Activated CD4-positive, alpha-beta T cell treated with anti-CD3 and anti-CD28 coated beads for 36 hours (primary cell): ENCODE data around the gene CAPN10. TPM values are rescaled to one million over a fixed set of nuclear protein-coding genes. Genes with fewer than 3 reads are reported as not detected.

Experiments
- ATAC-seq: fragments of 200-7000 bp; cut with Tn5 transposase; one replicate; pipeline ENCODE4 v1.10.0; 2021; ENCODE audit warnings: mild to moderate bottlenecking, moderate library complexity
- CTCF ChIA-PET: fragments of 350-600 bp; sonication (Branson Sonifier 250); formaldehyde crosslinking; loops from one replicate; lab custom pipeline; 2021; ENCODE audit warnings: antibody characterized with exemption; lab: Charles Lee
- POLR2A ChIA-PET: fragments of 350-600 bp; sonication (Branson Sonifier 250); formaldehyde crosslinking; loops from one replicate; lab custom pipeline; 2021; ENCODE audit warnings: antibody characterized with exemption, inconsistent platforms; lab: Charles Lee
- DNase-seq: peaks from one replicate; pipeline ENCODE4 v3.0.0-alpha.2; 2020
- H3K27ac Mint-ChIP-seq: one replicate; pipeline ENCODE4 v1.8.0; 2021; ENCODE audit warnings: mixed read lengths
- H3K27me3 Mint-ChIP-seq: one replicate; pipeline ENCODE4 v1.8.0; 2021; ENCODE audit warnings: mixed read lengths
- H3K36me3 Mint-ChIP-seq: one replicate; pipeline ENCODE4 v1.8.0; 2021; ENCODE audit warnings: low read depth, mixed read lengths
- H3K4me1 Mint-ChIP-seq: one replicate; pipeline ENCODE4 v1.8.0; 2021; ENCODE audit warnings: mixed read lengths
- H3K4me3 Mint-ChIP-seq: one replicate; pipeline ENCODE4 v1.8.0; 2021; ENCODE audit warnings: mild to moderate bottlenecking, moderate library complexity, mixed read lengths
- H3K9me3 Mint-ChIP-seq: one replicate; pipeline ENCODE4 v1.8.0; 2021; ENCODE audit warnings: low read depth, mixed read lengths
- intact Hi-C, 2 experiments: fragments of 100-400 bp; cut with DNase I in 1 of 2; cut with micrococcal nuclease in 1 of 2; formaldehyde crosslinking; loops; one replicate each; pipeline versions ENCODE4 v1.14.2 to v1.15.1; 2022 to 2024; cut with DNase I, micrococcal nuclease
- total RNA-seq, 2 experiments: library from RNA; stranded (reverse); gene quantifications; one replicate each; pipeline ENCODE4 v1.2.3, GENCODE V29; 2021

The CAPN10 gene
- total RNA-seq, 2 experiments from 2014 or later = 22.1 to 30.2 TPM

DNA sequence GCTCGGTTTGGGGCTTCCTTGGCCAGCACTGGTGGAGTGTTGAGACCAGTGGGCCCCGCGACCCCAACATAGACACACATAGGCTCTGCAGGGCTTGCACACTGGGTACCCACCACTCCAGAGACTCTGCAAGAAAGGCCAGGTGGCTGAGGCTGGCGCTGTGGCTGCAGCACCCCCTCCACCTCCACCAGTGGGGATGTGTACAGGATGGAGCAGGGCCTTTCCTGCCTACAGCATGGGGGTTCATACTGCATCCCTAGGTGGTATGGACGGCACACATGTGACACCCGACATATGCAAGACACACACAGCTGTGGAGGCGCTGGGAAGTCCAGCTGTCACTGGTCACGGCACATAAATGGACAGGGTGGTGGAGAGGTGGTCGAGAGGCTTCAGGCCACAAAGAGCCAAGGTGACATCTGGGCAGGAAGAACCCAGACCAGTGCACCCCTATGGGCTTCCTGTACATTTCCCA, 17.0 kb upstream of the CAPN10 start:
- CTCF ChIA-PET = interaction anchor here (1.0 to 1.6 kb wide), 4 partner anchors 10 to 55 kb away, joined by 3 to 7 read pairs (median 6); partner anchors contain the start of gene CAPN10

DNA sequence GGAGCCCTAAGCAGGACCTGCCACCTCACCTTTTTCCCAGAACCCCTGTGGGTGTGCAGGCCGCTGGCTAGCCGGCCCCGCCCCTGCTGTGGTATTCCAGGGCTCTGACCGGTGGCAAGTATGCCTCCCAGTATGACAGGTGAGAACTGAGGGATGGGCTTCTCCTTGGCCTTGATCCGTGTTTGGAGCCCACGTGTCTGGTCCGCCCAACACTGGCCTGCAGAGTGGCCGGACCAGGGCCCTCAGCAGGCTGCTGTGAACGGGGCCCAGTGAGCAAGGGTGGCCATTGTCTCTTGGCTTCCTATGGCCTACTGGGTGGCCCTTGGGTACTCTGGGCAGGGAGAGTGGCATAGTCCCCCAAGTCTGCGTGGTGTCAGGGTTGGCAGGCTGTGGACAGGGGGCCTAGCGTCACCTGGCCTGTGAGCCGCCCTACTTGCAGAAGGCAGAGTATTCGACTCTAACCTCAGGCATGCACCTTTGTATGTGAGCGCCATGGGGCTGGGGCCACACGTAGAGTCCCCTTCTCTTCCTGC, 16.5 kb upstream of the CAPN10 start:
- DNase-seq (no peak), ATAC-seq (no peak)
- intact Hi-C loops = loop anchor here (5.0 to 10.0 kb wide), 8 partner anchors 52 to 1315 kb away; partner anchors contain the start of genes D2HGDH (in 1 of the 2), DTYMK (in 1 of the 2), FARP2 (in 1 of the 2) and MTERF4 (in 1 of the 2)
- Mint-ChIP-seq H3K4me1 (peaks cover 29% of the 10 kb centered on the region), H3K27me3 (no peaks in the 10 kb centered on the region), H3K4me3 (peak overlapping the region; percentile 87), H3K36me3 (peaks cover 3% of the 10 kb centered on the region), H3K9me3 (no peaks in the 10 kb centered on the region), H3K27ac (no peak overlapping the region)
- CTCF ChIA-PET = no interaction called here
- POLR2A ChIA-PET = no interaction called here

More for the DNA sequence above, 17.0 kb upstream of the CAPN10 start:
- ATAC-seq (no peak), DNase-seq (no peak)
- peaks cover 8% of the 10 kb centered on the region for H3K36me3 Mint-ChIP-seq
- peak overlapping the region; percentile 29 for H3K27ac Mint-ChIP-seq
- POLR2A ChIA-PET = interaction anchor here (0.7 to 1.4 kb wide), 2 partner anchors 17 to 48 kb away, joined by 3 to 8 read pairs; partner anchors contain the start of gene CAPN10
- no peaks in the 10 kb centered on the region for H3K9me3 Mint-ChIP-seq
- H3K4me3 Mint-ChIP-seq = peak overlapping the region; percentile 87
- H3K27me3 Mint-ChIP-seq = no peaks in the 10 kb centered on the region
- intact Hi-C loops = loop anchor here (5.0 to 10.0 kb wide), 8 partner anchors 53 to 1315 kb away; partner anchors contain the start of genes D2HGDH (in 1 of the 2), DTYMK (in 1 of the 2), FARP2 (in 1 of the 2) and MTERF4 (in 1 of the 2)
- peaks cover 34% of the 10 kb centered on the region for H3K4me1 Mint-ChIP-seq

- ChIA-PET POLR2A (no interaction called here), CTCF (no interaction called here)
- no peaks in the 10 kb centered on the region for H3K27me3 Mint-ChIP-seq
- ATAC-seq = no peak
- H3K27ac Mint-ChIP-seq = peak overlapping the region; percentile 6
- intact Hi-C loops = no loop called here
- H3K4me3 Mint-ChIP-seq = no peak overlapping the region
- H3K4me1 Mint-ChIP-seq = peaks cover 25% of the 10 kb centered on the region
- H3K36me3 Mint-ChIP-seq = peaks cover 2% of the 10 kb centered on the region
- DNase-seq = peak; percentile 4
- H3K9me3 Mint-ChIP-seq = no peaks in the 10 kb centered on the region
Measured at GRCh38 chr2:240570531-240571313, 15.8 kb upstream of the CAPN10 start.

DNA sequence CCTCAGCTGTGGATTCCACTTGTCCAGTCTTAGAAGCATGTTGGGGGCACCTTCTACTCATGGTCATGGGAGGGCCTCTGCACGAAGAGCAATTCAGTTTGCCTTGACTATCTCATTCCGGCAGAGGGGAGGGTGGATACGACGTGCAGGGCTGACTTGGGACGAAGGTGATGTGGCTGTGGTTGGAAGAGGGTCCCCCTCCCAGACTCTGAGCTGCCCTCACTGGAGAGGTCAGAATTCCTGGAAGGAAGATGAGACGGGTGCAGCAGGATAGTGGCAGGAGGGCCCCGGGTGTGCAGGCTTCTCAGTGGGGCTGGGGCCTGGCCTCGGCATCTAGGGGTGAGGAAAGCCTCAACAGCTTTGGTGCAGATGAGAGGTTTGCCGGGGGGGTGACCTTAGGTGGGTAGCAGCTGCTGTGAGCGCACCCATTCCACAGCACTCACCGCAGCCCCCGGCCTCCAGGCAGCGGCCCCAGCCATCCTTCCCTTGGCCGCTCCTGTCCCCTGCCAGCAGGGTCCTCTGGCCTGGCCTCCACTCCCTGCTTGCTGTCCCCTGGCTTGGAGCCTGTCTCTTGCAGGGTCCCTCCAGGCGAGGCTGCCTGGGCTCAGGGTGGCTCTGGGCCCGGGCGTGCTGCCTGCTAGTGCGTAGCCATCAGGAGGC, 15.1 kb upstream of the CAPN10 start:
- no peaks in the 10 kb centered on the region for H3K9me3 Mint-ChIP-seq
- H3K4me3 Mint-ChIP-seq = no peak overlapping the region
- peaks cover 2% of the 10 kb centered on the region for H3K36me3 Mint-ChIP-seq
- H3K4me1 Mint-ChIP-seq = peaks cover 25% of the 10 kb centered on the region
- H3K27ac Mint-ChIP-seq = no peak overlapping the region
- intact Hi-C loops = no loop called here
- POLR2A ChIA-PET = no interaction called here
- no peaks in the 10 kb centered on the region for H3K27me3 Mint-ChIP-seq
- DNase-seq (peak; percentile 4), ATAC-seq (no peak)
- CTCF ChIA-PET = no interaction called here

DNA sequence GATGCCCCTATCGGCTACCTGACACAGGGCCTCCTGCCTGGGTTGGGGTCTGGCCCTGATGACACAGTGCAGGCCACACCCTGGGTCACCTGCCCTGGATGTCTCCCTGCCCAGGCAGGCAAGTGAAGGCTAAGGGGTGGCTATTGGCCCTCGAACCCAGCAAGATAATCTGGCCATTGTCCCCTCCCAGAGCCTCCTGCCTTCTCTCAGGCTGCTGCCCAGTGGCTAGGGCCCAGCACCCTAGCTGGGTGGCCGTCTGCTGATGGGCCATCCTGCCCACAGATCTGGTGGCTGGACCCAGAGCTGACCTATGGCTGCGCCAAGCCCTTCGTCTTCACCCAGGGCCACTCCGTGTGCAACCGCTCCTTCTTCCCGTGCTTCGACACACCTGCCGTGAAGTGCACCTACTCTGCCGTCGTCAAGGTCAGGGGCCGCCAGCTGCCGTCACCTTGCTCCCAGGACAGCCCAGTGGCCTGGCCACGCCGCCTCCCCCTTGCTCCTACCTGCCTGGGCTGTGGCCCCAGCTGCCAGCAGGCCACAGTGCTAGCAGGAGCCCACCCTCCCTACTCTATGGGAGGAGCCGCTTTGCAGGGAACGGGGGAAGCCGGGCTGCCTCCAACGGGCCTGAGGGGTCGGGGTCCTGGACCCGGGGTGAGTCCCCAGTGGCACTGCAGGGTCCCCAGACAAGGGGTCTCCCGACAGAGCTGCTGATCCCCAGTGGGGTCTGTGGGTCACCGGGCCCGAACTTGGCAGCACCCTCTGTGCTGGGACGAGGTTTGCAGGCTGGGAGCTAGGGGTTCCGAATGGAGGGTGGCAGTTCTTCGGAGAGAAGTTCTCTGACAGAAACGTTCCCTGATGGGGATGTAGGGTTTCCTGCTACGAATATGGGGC, 14.1 kb upstream of the CAPN10 start:
- no peaks in the 10 kb centered on the region for H3K27me3 Mint-ChIP-seq
- POLR2A ChIA-PET = no interaction called here
- peaks cover 23% of the 10 kb centered on the region for H3K4me1 Mint-ChIP-seq
- no peak overlapping the region for H3K27ac Mint-ChIP-seq
- DNase-seq (peak; percentile 1), ATAC-seq (no peak)
- H3K4me3 Mint-ChIP-seq = no peak overlapping the region
- intact Hi-C loops = no loop called here
- CTCF ChIA-PET = no interaction called here
- peaks cover 3% of the 10 kb centered on the region for H3K36me3 Mint-ChIP-seq
- no peaks in the 10 kb centered on the region for H3K9me3 Mint-ChIP-seq

GRCh38 chr2:240573071-240573515, 13.4 kb upstream of the CAPN10 start:
- CTCF ChIA-PET = no interaction called here
- H3K27ac Mint-ChIP-seq = no peak overlapping the region
- POLR2A ChIA-PET = interaction anchor here (0.8 kb wide), 1 partner anchor 13 kb away, joined by 5 read pairs; the partner anchor contains the start of gene CAPN10
- no peaks in the 10 kb centered on the region for H3K27me3 Mint-ChIP-seq
- DNase-seq (no peak), ATAC-seq (no peak)
- intact Hi-C loops = no loop called here
- peaks cover 23% of the 10 kb centered on the region for H3K4me1 Mint-ChIP-seq
- no peak overlapping the region for H3K4me3 Mint-ChIP-seq
- H3K9me3 Mint-ChIP-seq = no peaks in the 10 kb centered on the region
- peaks cover 6% of the 10 kb centered on the region for H3K36me3 Mint-ChIP-seq

GRCh38 chr2:240573516-240574385, 12.8 kb upstream of the CAPN10 start:
- ATAC-seq = no peak
- intact Hi-C loops = no loop called here

DNA sequence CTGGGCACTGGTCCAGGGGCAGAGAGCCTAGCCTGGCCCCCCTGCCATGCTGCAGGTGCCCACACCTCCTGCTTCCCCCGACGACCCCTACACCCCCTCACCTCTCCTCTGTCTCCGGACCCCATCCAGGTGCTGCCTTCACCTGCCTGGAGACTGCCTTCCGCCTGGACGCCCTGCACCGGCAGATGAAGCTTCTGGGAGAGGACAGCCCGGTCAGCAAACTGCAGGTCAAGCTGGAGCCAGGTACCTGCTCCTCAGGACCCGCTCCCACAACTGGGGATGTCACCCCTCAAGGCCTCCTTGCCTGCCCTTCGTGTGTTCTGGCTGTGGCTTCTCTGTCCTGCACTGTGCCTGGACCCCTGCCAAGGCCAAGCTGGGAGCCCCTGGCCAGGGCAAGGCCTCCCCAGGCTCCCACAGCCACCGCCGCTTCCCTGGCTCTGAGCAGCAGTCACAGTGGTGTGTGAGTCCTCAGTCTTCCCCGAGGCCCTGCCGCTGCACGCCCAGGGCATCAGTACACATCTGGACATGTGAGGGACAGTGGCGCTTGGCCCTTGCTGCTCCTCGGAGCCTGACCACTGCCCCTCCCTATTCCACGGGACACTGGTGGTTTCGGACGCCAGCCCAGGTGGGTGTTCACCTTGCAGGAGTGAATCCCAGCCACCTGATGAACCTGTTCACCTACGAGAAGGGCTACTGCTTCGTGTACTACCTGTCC, 12.0 kb upstream of the CAPN10 start:
- ATAC-seq = no peak
- Mint-ChIP-seq H3K27me3 (no peaks in the 10 kb centered on the region), H3K4me3 (no peak overlapping the region), H3K36me3 (peaks cover 6% of the 10 kb centered on the region), H3K9me3 (no peaks in the 10 kb centered on the region), H3K4me1 (peaks cover 29% of the 10 kb centered on the region), H3K27ac (no peak overlapping the region)
- ChIA-PET POLR2A (no interaction called here), CTCF (interaction anchor here (1.4 kb wide), 1 partner anchor 9 kb away, joined by 3 read pairs; no protein-coding TSS in a partner anchor)
- intact Hi-C loops = no loop called here
- no peak for DNase-seq

More at GRCh38 chr2:240573516-240574385, 12.8 kb upstream of the CAPN10 start:
- H3K4me1 Mint-ChIP-seq = peaks cover 25% of the 10 kb centered on the region
- no peak for DNase-seq
- H3K9me3 Mint-ChIP-seq = no peaks in the 10 kb centered on the region
- ChIA-PET POLR2A (interaction anchor here (0.8 kb wide), 1 partner anchor 12 kb away, joined by 5 read pairs; the partner anchor contains the start of gene CAPN10), CTCF (no interaction called here)
- H3K27ac Mint-ChIP-seq = no peak overlapping the region
- no peaks in the 10 kb centered on the region for H3K27me3 Mint-ChIP-seq
- H3K36me3 Mint-ChIP-seq = peaks cover 6% of the 10 kb centered on the region
- H3K4me3 Mint-ChIP-seq = no peak overlapping the region

GRCh38 chr2:240575101-240575965, 11.2 kb upstream of the CAPN10 start:
- Mint-ChIP-seq H3K4me3 (no peak overlapping the region), H3K27me3 (no peaks in the 10 kb centered on the region), H3K36me3 (peaks cover 11% of the 10 kb centered on the region), H3K27ac (no peak overlapping the region), H3K4me1 (peaks cover 29% of the 10 kb centered on the region), H3K9me3 (no peaks in the 10 kb centered on the region)
- DNase-seq (no peak), ATAC-seq (no peak)
- ChIA-PET POLR2A (no interaction called here), CTCF (interaction anchor here (1.4 kb wide), 1 partner anchor 10 kb away, joined by 3 read pairs; no protein-coding TSS in a partner anchor)
- intact Hi-C loops = no loop called here
